PC-9 (cell line): ENCODE results near the gene TRIM45. TPM values are rescaled to one million over a fixed set of nuclear protein-coding genes. Genes with fewer than 3 reads are reported as not detected.

Experiments
- BruUV-seq: library from RNA; stranded (reverse); fragments of 400-500 nt; replicated peaks from 2 replicates; lab custom pipeline; 2021; lab: Mats Ljungman, UMichigan
- CTCF ChIA-PET: fragments of 300-600 bp; sonication (Branson Sonifier 250); formaldehyde crosslinking; loops from one replicate; lab custom pipeline; 2022; ENCODE audit warnings: antibody characterized with exemption; lab: Charles Lee
- POLR2A ChIA-PET: fragments of 300-600 bp; sonication (Branson Sonifier 250); formaldehyde crosslinking; loops from one replicate; lab custom pipeline; 2022; ENCODE audit warnings: antibody characterized with exemption; ENCODE audit not compliant: unreplicated experiment; lab: Charles Lee
- DNase-seq, 2 experiments: peaks; one replicate each; pipeline versions ENCODE4 v3.0.0 to v3.0.0-alpha.2; 2015 to 2022; ENCODE audit warnings: mixed read lengths in 1 of 2
- H2AFZ ChIP-seq: fragments of 200-600 bp; sonication (generic); 2 replicates; pipeline ENCODE4 v1.8.1; 2017; ENCODE audit warnings: antibody characterized with exemption
- H3F3A ChIP-seq: fragments of 200-600 bp; sonication (generic); 2 replicates; pipeline ENCODE4 v1.8.1; 2017; ENCODE audit warnings: antibody characterized with exemption, mild to moderate bottlenecking, low read depth; ENCODE audit not compliant: insufficient read depth
- H3K27ac ChIP-seq: fragments of 200-600 bp; sonication (generic); 2 replicates; pipeline ENCODE4 v1.6.1; 2016; ENCODE audit warnings: mixed run types
- H3K27me3 ChIP-seq: fragments of 200-600 bp; sonication (generic); 2 replicates; pipeline ENCODE4 v1.6.1; 2016; ENCODE audit warnings: low read depth, mixed run types; ENCODE audit not compliant: insufficient read depth
- H3K36me3 ChIP-seq: fragments of 200-600 bp; sonication (generic); 2 replicates; pipeline ENCODE4 v1.6.1; 2016; ENCODE audit warnings: low read depth, mixed run types
- H3K4me1 ChIP-seq: fragments of 200-600 bp; sonication (generic); replicated peaks from 2 replicates; pipeline ENCODE4 v1.6.1; 2016; ENCODE audit warnings: mixed run types; ENCODE audit not compliant: insufficient read depth
- H3K4me2 ChIP-seq: fragments of 200-600 bp; sonication (generic); 2 replicates; pipeline ENCODE4 v1.6.1; 2017; ENCODE audit warnings: mixed run types
- H3K4me3 ChIP-seq: fragments of 200-600 bp; sonication (generic); 2 replicates; pipeline ENCODE4 v1.6.1; 2016; ENCODE audit warnings: mixed run types
- H3K79me2 ChIP-seq: fragments of 200-600 bp; sonication (generic); 2 replicates; pipeline ENCODE4 v1.6.1; 2017; ENCODE audit warnings: low read depth, mixed run types
- H3K9me2 ChIP-seq: fragments of 200-600 bp; sonication (generic); 2 replicates; pipeline ENCODE4 v1.8.1; 2017; ENCODE audit warnings: mild to moderate bottlenecking; ENCODE audit not compliant: insufficient read depth
- H3K9me3 ChIP-seq: fragments of 200-600 bp; sonication (generic); 2 replicates; pipeline ENCODE4 v1.8.1; 2016; ENCODE audit warnings: low read depth; ENCODE audit not compliant: insufficient read depth
- H4K20me1 ChIP-seq: fragments of 200-600 bp; sonication (generic); 2 replicates; pipeline ENCODE4 v1.8.1; 2017; ENCODE audit not compliant: insufficient read depth
- CTCF ChIP-seq: fragments of 200-600 bp; sonication (generic); conservative IDR thresholded peaks from 2 replicates; pipeline ENCODE4 v1.6.1; 2017; ENCODE audit warnings: mixed run types, antibody characterized with exemption, mild to moderate bottlenecking, moderate library complexity
- EZH2 ChIP-seq: fragments of 200-600 bp; sonication (generic); IDR thresholded peaks from 2 replicates; pipeline ENCODE4 v1.8.0; 2017; ENCODE audit warnings: antibody characterized with exemption, low read depth
- intact Hi-C: fragments of 100-400 bp; cut with micrococcal nuclease; formaldehyde crosslinking; loops from one replicate; pipeline ENCODE4 v1.10.0; 2022; ENCODE audit not compliant: unreplicated experiment
- total RNA-seq: library from RNA; stranded (reverse); gene quantifications from 2 replicates; pipeline ENCODE4 v1.2.3, GENCODE V29; 2021

The TRIM45 gene
- total RNA-seq, 1 experiment from 2014 or later, result 10.0 TPM

- no peaks in the 10 kb centered on the region; the same call in 1 of the 2 replicates for H3F3A ChIP-seq
- H3K9me3 ChIP-seq, result no peaks in the 10 kb centered on the region
- no peak overlapping the region for H3K4me2 ChIP-seq
- H3K36me3 ChIP-seq, result no peaks in the 10 kb centered on the region
- no peak for DNase-seq
- no peaks in the 10 kb centered on the region for H3K27me3 ChIP-seq
- CTCF ChIA-PET, result no interaction called here
- H2AFZ ChIP-seq, result no peak overlapping the region
- TF ChIP-seq EZH2, result no peak
- no peak overlapping the region for H3K27ac ChIP-seq
- H3K4me3 ChIP-seq, result no peak overlapping the region
- H3K9me2 ChIP-seq, result no peaks in the 10 kb centered on the region; the same call in 1 of the 2 replicates
- H3K4me1 ChIP-seq, result peaks cover 7% of the 10 kb centered on the region
- BruUV-seq, result no TSS peak
- H3K79me2 ChIP-seq, result no peaks in the 10 kb centered on the region
- H4K20me1 ChIP-seq, result no peaks in the 10 kb centered on the region
- intact Hi-C loops, result no loop called here
- POLR2A ChIA-PET, result no interaction called here
Observed at GRCh38 chr1:117117697-117118096, 3.9 kb downstream of the TRIM45 start.

DNA sequence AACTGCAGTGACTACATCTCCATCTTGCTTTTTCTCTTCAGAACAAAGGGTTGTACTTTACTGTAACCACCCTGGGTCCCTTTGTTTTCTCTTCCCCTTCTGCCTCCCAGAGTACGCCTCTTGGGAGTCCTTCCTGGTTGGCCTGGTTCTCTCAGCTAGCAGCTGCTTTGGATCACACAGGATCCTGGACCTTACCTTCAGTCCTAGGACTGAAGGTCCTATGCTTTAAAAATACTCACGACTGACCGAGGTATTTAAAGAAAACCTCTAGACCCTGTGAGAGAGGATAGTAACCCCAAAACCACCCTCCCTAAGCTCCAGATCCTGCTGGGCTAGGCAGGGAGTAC lies 4.8 kb downstream of the TRIM45 start:
- no peaks in the 10 kb centered on the region; the same call in 1 of the 2 replicates for H3K9me2 ChIP-seq
- H4K20me1 ChIP-seq, result no peaks in the 10 kb centered on the region
- no peaks in the 10 kb centered on the region for H3K9me3 ChIP-seq
- H2AFZ ChIP-seq, result no peak overlapping the region
- H3K4me2 ChIP-seq, result no peak overlapping the region
- ChIA-PET CTCF (interaction anchor here (0.6 to 0.7 kb wide), 2 partner anchors 310 to 454 kb away, joined by 3 to 7 read pairs; no protein-coding TSS in a partner anchor), POLR2A (interaction anchor here (0.6 kb wide), 2 partner anchors 12 to 251 kb away, joined by 3 to 5 read pairs; partner anchors contain the start of gene MAN1A2)
- no peak for TF ChIP-seq CTCF
- TF ChIP-seq EZH2, result no peak
- no TSS peak for BruUV-seq
- intact Hi-C loops, result no loop called here
- no peaks in the 10 kb centered on the region for H3K79me2 ChIP-seq
- H3K27me3 ChIP-seq, result no peaks in the 10 kb centered on the region
- peaks cover 7% of the 10 kb centered on the region for H3K4me1 ChIP-seq
- no peaks in the 10 kb centered on the region; the same call in 1 of the 2 replicates for H3F3A ChIP-seq
- H3K4me3 ChIP-seq, result no peak overlapping the region
- H3K27ac ChIP-seq, result no peak overlapping the region
- H3K36me3 ChIP-seq, result no peaks in the 10 kb centered on the region
- DNase-seq, result no peak

DNA sequence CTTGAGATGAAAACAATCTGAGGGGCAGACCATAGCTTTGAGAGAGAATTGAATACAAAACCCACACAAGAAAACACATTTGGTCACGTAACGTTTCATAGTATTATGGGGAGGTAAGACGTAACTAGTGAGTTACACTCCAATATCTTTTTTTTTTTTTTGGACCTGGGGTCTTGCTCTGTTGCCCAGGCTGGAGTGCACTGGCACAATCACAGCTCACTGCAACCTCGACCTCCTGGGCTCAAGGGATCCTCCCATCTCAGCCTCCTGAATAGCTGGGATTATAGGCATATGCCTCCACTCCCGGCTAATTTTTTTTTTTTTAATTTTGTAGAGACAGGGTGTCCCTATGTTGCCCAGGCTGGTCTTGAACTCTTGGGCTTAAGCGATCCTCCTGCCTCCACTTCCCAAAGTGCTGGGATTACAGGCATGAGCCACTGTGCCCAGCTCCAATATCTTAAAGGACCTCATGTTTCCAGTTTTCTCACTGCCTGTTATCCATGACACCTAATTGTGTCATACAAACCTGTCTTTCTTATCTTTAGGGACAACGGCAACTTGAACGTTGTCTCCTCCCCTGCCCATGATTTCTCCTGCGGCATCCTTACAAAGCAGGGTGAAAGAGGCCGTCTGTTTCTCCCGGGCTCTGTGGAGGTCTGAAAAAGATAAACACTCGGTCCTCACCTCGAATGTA lies 5.3 kb downstream of the TRIM45 start:
- intact Hi-C loops, result no loop called here

More for the DNA sequence above, 5.3 kb downstream of the TRIM45 start:
- ChIA-PET CTCF (interaction anchor here (0.7 kb wide), 1 partner anchor 455 kb away, joined by 7 read pairs; no protein-coding TSS in a partner anchor), POLR2A (interaction anchor here (0.6 kb wide), 2 partner anchors 12 to 251 kb away, joined by 3 to 5 read pairs; partner anchors contain the start of gene MAN1A2)
- Histone ChIP-seq H3K4me3 (no peak overlapping the region), H3F3A (no peaks in the 10 kb centered on the region; the same call in 1 of the 2 replicates), H4K20me1 (no peaks in the 10 kb centered on the region), H3K27ac (no peak overlapping the region), H3K4me1 (peaks cover 10% of the 10 kb centered on the region), H3K9me3 (no peaks in the 10 kb centered on the region), H3K4me2 (no peak overlapping the region), H3K9me2 (no peaks in the 10 kb centered on the region; the same call in 1 of the 2 replicates), H2AFZ (no peak overlapping the region), H3K79me2 (no peaks in the 10 kb centered on the region), H3K36me3 (no peaks in the 10 kb centered on the region), H3K27me3 (no peaks in the 10 kb centered on the region)
- TF ChIP-seq EZH2 (no peak), CTCF (no peak)
- no TSS peak for BruUV-seq
- no peak for DNase-seq
